ENCODE results near the gene RBM27. TPM values are rescaled to one million over a fixed set of nuclear protein-coding genes. Genes with fewer than 3 reads are reported as not detected.
"Not testable (repeated sequence)": the region's sequence is repeated elsewhere in the genome, so short reads cannot be mapped to it uniquely, and the experiment has no call there.

RBM27 gene
- total RNA-seq, 1 experiment from 2014 or later: 22.5 TPM

- POLR2A ChIA-PET: no interaction called here
- H3K4me1 ChIP-seq (ENCODE audit: control insufficient read depth, insufficient read depth, low read length): no peaks in the 10 kb centered on the region
- intact Hi-C loops (cut with micrococcal nuclease; ENCODE audit: unreplicated experiment): no loop called here
Observed at GRCh38 chr5:146193285-146193684, 10.1 kb upstream of the RBM27 start.

GRCh38 chr5:146194997-146195396 is 8.4 kb upstream of the RBM27 start:
- H3K27ac ChIP-seq (ENCODE audit: low read length); H3K27me3 ChIP-seq (ENCODE audit: control insufficient read depth, insufficient read depth, low read length); H3K36me3 ChIP-seq (ENCODE audit: control insufficient read depth, insufficient read depth, low read length); ATAC-seq; DNase-seq (ENCODE audit: low read depth, low spot score); H3K4me1 ChIP-seq (ENCODE audit: control insufficient read depth, insufficient read depth, low read length); in situ Hi-C loops (cut with HindIII; ENCODE audit: low pct_unique_long_range_greater_than_20kb, low sequenced_read_pairs); CTCF ChIA-PET; H3K4me3 ChIP-seq (ENCODE audit: low read depth in 2 of 2, low read length in 2 of 2); POLR2A ChIA-PET; H3K9me3 ChIP-seq (ENCODE audit: control insufficient read depth, insufficient read depth, low read depth, low read length); BruUV-seq (replicated peaks); intact Hi-C loops (cut with micrococcal nuclease; ENCODE audit: unreplicated experiment): not testable (repeated sequence)

More at GRCh38 chr5:146193285-146193684, 10.1 kb upstream of the RBM27 start:
- Histone ChIP-seq H3K27me3 (ENCODE audit: control insufficient read depth, insufficient read depth, low read length) (no peaks in the 10 kb centered on the region), H3K36me3 (ENCODE audit: control insufficient read depth, insufficient read depth, low read length) (no peaks in the 10 kb centered on the region), H3K27ac (ENCODE audit: low read length) (no peak overlapping the region), H3K9me3 (ENCODE audit: control insufficient read depth, insufficient read depth, low read depth, low read length) (no peaks in the 10 kb centered on the region), H3K4me3 (ENCODE audit: low read depth in 2 of 2, low read length in 2 of 2) (no peak overlapping the region)
- in situ Hi-C loops (cut with HindIII; ENCODE audit: low pct_unique_long_range_greater_than_20kb, low sequenced_read_pairs): no loop called here
- no peak for ATAC-seq
- CTCF ChIA-PET: interaction anchor here (0.6 kb wide), 1 partner anchor 14 kb away, joined by 7 read pairs; no protein-coding TSS in a partner anchor
- no peak for DNase-seq (ENCODE audit: low read depth, low spot score)
- TF ChIP-seq TCF7L2 (IDR thresholded peaks at IDR 0.05; ENCODE audit: low read depth, low read length) (no peak), SIN3A (IDR thresholded peaks at IDR 0.05; ENCODE audit: borderline replicate concordance, insufficient read depth, low read depth, low read length) (no peak), CTCF (IDR thresholded peaks at IDR 0.05) (no peak), POLR2AphosphoS5 (IDR thresholded peaks at IDR 0.05; ENCODE audit: low read depth, low read length) (no peak), REST (IDR thresholded peaks at IDR 0.05; ENCODE audit: insufficient read depth in 1 of 2, low read depth in 2 of 2, low read length in 1 of 2) (no peak)
- BruUV-seq (replicated peaks): no TSS peak

GRCh38 chr5:146196459-146197048 is 6.9 kb upstream of the RBM27 start:
- in situ Hi-C loops (cut with HindIII; ENCODE audit: low pct_unique_long_range_greater_than_20kb, low sequenced_read_pairs): no loop called here
- Histone ChIP-seq H3K36me3 (ENCODE audit: control insufficient read depth, insufficient read depth, low read length) (no peaks in the 10 kb centered on the region), H3K4me3 (ENCODE audit: low read depth in 2 of 2, low read length in 2 of 2) (no peak overlapping the region), H3K9me3 (ENCODE audit: control insufficient read depth, insufficient read depth, low read depth, low read length) (no peaks in the 10 kb centered on the region), H3K4me1 (ENCODE audit: control insufficient read depth, insufficient read depth, low read length) (no peaks in the 10 kb centered on the region), H3K27ac (ENCODE audit: low read length) (no peak overlapping the region), H3K27me3 (ENCODE audit: control insufficient read depth, insufficient read depth, low read length) (no peaks in the 10 kb centered on the region)
- no TSS peak for BruUV-seq (replicated peaks)
- TF ChIP-seq SIN3A (IDR thresholded peaks at IDR 0.05; ENCODE audit: borderline replicate concordance, insufficient read depth, low read depth, low read length) (no peak), CTCF (IDR thresholded peaks at IDR 0.05) (no peak), TCF7L2 (IDR thresholded peaks at IDR 0.05; ENCODE audit: low read depth, low read length) (no peak), POLR2AphosphoS5 (IDR thresholded peaks at IDR 0.05; ENCODE audit: low read depth, low read length) (no peak), REST (IDR thresholded peaks at IDR 0.05; ENCODE audit: insufficient read depth in 1 of 2, low read depth in 2 of 2, low read length in 1 of 2) (no peak)
- CTCF ChIA-PET: no interaction called here
- no peak for ATAC-seq
- intact Hi-C loops (cut with micrococcal nuclease; ENCODE audit: unreplicated experiment): no loop called here
- POLR2A ChIA-PET: interaction anchor here (0.6 kb wide), 1 partner anchor 10 kb away, joined by 3 read pairs; no protein-coding TSS in a partner anchor
- no peak for DNase-seq (ENCODE audit: low read depth, low spot score)

All from Panc1 (cell line).